K562 (cell line): ENCODE measurements around the gene STK31. TPM values are rescaled to one million over a fixed set of nuclear protein-coding genes. Genes with fewer than 3 reads are reported as not detected.

ENCODE experiments used
- BACH1 ChIP-seq: fragments of 200-800 bp; sonication (Bioruptor generic); IDR thresholded peaks from 2 replicates; pipeline ENCODE4 v1.6.1; 2016; ENCODE audit warnings: missing genetic modification characterization, missing compliant biosample characterization
- CBFA2T2 ChIP-seq: fragments of 450-650 bp; conservative IDR thresholded peaks from 2 replicates; pipeline ENCODE4 v1.6.1; 2017; ENCODE audit warnings: mild to moderate bottlenecking
- CC2D1A ChIP-seq: fragments of 450-650 bp; IDR thresholded peaks from 2 replicates; pipeline ENCODE4 v1.6.1; 2017; ENCODE audit warnings: mild to moderate bottlenecking
- CREM ChIP-seq: IDR thresholded peaks from 2 replicates; pipeline ENCODE4 v1.6.1; 2014; ENCODE audit warnings: antibody characterized with exemption, low read depth
- CTCF ChIP-seq, 3 experiments: IDR thresholded peaks in 2 of 3; conservative IDR thresholded peaks in 1 of 3; 2 replicates each; pipeline ENCODE4 v1.5.1; 2011 to 2012; ENCODE audit warnings: low read length in 3 of 3, mild to moderate bottlenecking in 3 of 3, control low read depth in 2 of 3, improper control_type of control experiment in 1 of 3, inconsistent platforms in 1 of 3, low read depth in 1 of 3, mixed read lengths in 1 of 3, moderate library complexity in 1 of 3; ENCODE audit not compliant: insufficient read depth in 2 of 3
- EGR1 ChIP-seq: fragments of 450-650 bp; conservative IDR thresholded peaks from 2 replicates; pipeline ENCODE4 v1.6.1; 2017; ENCODE audit warnings: mild to moderate bottlenecking
- ELF1 ChIP-seq: fragments of 200-800 bp; sonication (Bioruptor generic); IDR thresholded peaks from 2 replicates; pipeline ENCODE4 v1.6.1; 2016; ENCODE audit warnings: missing genetic modification characterization, missing compliant biosample characterization
- EP400 ChIP-seq: fragments of 450-650 bp; IDR thresholded peaks from 2 replicates; pipeline ENCODE4 v1.6.1; 2017; ENCODE audit warnings: antibody characterized with exemption, mild to moderate bottlenecking, moderate library complexity
- FOS ChIP-seq: IDR thresholded peaks from 3 replicates; pipeline ENCODE4 v1.6.1; 2011; ENCODE audit not compliant: insufficient read length; ENCODE audit errors: extremely low read depth
- FOXA3 ChIP-seq, 2 experiments: fragments of 450-650 bp in 1 of 2; sonication (generic) in 1 of 2; formaldehyde crosslinking; IDR thresholded peaks in 1 of 2; conservative IDR thresholded peaks in 1 of 2; 2 replicates each; pipeline versions ENCODE4 v1.4.0 to v1.8.0; 2020 to 2022; ENCODE audit warnings: mild to moderate bottlenecking in 2 of 2, missing genetic modification reagents in 1 of 2
- IRF1 ChIP-seq: sonication (generic); formaldehyde crosslinking; IDR thresholded peaks from 2 replicates; pipeline ENCODE4 v1.8.0; 2022; ENCODE audit warnings: missing genetic modification reagents, mild to moderate bottlenecking, borderline replicate concordance
- KLF16 ChIP-seq: IDR thresholded peaks from 2 replicates; pipeline ENCODE4 v1.6.1; 2016; ENCODE audit warnings: antibody characterized with exemption
- MAZ ChIP-seq, 2 experiments: fragments of 450-650 bp in 1 of 2; sonication (generic) in 1 of 2; formaldehyde crosslinking; IDR thresholded peaks in 1 of 2; conservative IDR thresholded peaks in 1 of 2; 2 replicates each; pipeline versions ENCODE4 v1.4.0 to v1.5.0; 2020; ENCODE audit warnings: mild to moderate bottlenecking in 1 of 2, missing genetic modification reagents in 1 of 2
- MIER1 ChIP-seq: fragments of 450-650 bp; IDR thresholded peaks from 2 replicates; pipeline ENCODE4 v1.6.1; 2016; ENCODE audit warnings: antibody characterized with exemption, mild to moderate bottlenecking, low read depth
- PCBP2 ChIP-seq: fragments of 200-400 bp; formaldehyde crosslinking; IDR thresholded peaks from 2 replicates; pipeline ENCODE4 v1.6.1; 2018; ENCODE audit warnings: low read length, low read depth, mild to moderate bottlenecking, moderate library complexity; ENCODE audit not compliant: poor library complexity, severe bottlenecking
- RCOR1 ChIP-seq, 2 experiments: IDR thresholded peaks; 2 replicates each; pipeline ENCODE4 v1.6.1; 2012; ENCODE audit warnings: low read depth in 2 of 2, low read length in 2 of 2, borderline replicate concordance in 1 of 2, improper control_type of control experiment in 1 of 2
- SETDB1 ChIP-seq: IDR thresholded peaks from one replicate; pipeline ENCODE4 v1.6.1; 2012; ENCODE audit warnings: low read length, control low read depth, inconsistent platforms
- SRSF9 ChIP-seq: fragments of 200-400 bp; formaldehyde crosslinking; IDR thresholded peaks from 2 replicates; pipeline ENCODE4 v1.6.1; 2017; ENCODE audit warnings: low read depth, low read length, borderline replicate concordance
- STAG1 ChIP-seq: sonication (generic); formaldehyde crosslinking; IDR thresholded peaks from 2 replicates; pipeline ENCODE4 v1.5.0; 2020; ENCODE audit warnings: missing genetic modification reagents, borderline replicate concordance
- TCF7 ChIP-seq: sonication (generic); IDR thresholded peaks from 2 replicates; pipeline ENCODE4 v1.6.1; 2016; ENCODE audit warnings: antibody characterized with exemption, borderline replicate concordance
- ZNF384 ChIP-seq: IDR thresholded peaks from 2 replicates; pipeline ENCODE4 v1.6.1; 2012; ENCODE audit warnings: low read depth, low read length, improper control_type of control experiment
- polyA plus RNA-seq, 8 experiments: library from polyadenylated mRNA; depleted of rRNA in 4 of 8; stranded (reverse) in 5 of 8; unstranded in 3 of 8; fragments of >200 nt; fragmentation: Nextera tagmentation in 2 of 8; fragmentation: Illumina TruSeq in 1 of 8; extraction: Ambion mirVana in 2 of 8; extraction: Trizol in 1 of 8; gene quantifications; 2 replicates each; pipeline versions ENCODE4 v1.2.1 to v1.2.3, GENCODE V29; 2011 to 2014; ENCODE audit warnings: inconsistent platforms in 1 of 8, missing spikeins in 1 of 8
- total RNA-seq, 7 experiments: library from RNA; depleted of rRNA in 6 of 7; stranded (reverse); fragments of >200 nt in 6 of 7; fragmentation: Illumina TruSeq in 2 of 7; extraction: Trizol in 2 of 7; gene quantifications; 2 replicates each; pipeline versions ENCODE4 v1.2.1 to v1.2.3, GENCODE V29; 2011 to 2021; ENCODE audit warnings: low replicate concordance in 1 of 7
- TF ChIP-seq, protein P1 (sequence below): fragments of 250-450 bp; sonication (Bioruptor Pico); IDR thresholded peaks from 2 replicates; pipeline ENCODE4 v1.8.0; 2021; ENCODE audit warnings: moderate library complexity, mild to moderate bottlenecking, inconsistent platforms
- TF ChIP-seq, protein P2 (sequence below): sonication (generic); formaldehyde crosslinking; IDR thresholded peaks from 2 replicates; pipeline ENCODE4 v1.8.0; 2023; ENCODE audit warnings: mild to moderate bottlenecking, missing genetic modification reagents

STK31 gene
- total and polyA plus RNA-seq, 9 of the 15 experiments (the other 6 are each of a cell fraction or from before 2014, with no cell fraction given) = 0.09 to 1.2 (median 0.26) TPM

DNA sequence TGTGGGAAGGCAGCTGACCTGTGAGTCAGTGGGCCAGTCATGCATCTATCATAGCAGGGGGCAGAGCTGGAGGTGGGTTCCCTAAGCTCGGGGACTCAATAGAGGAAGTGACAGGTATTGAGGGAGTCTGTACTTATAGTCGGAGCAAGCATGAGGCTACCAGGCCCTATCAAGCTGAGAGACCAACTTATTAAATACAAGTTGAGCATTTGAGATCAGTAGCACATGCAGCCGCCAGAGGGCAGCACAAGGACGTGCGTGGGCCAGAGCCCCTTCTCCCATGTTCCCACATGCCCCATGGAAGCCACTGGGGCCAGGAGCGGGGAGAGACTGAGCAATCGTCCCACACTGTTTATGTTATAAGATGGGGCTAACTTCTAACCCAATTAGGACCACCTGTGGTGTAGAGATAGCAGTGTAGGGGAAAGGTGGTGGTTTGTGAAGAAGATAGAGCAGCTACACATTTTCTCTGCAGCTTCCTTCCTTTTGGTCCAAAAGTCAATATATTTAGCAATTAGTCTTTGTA, 13.0 kb upstream of the STK31 start (continued):
- TF ChIP-seq ZNF384 (0 out of 2 replicates have a peak, but pooled peaks have one; percentile 25), RCOR1 (IDR thresholded peaks at IDR 0.05; ENCODE audit: borderline replicate concordance in 1 of 2, low read depth in 2 of 2, low read length in 2 of 2) (peak in 1 of 2 experiments; percentile 19; a peak in 1 of 4 replicates), CREM (0 out of 2 replicates have a peak, but pooled peaks have one; percentile 31), CC2D1A (peak; percentile 73; the same call in 1 of the 2 replicates), FOS (no peak), IRF1 (CRISPR knock-in tag) (no peak), BACH1 (no peak), MAZ (CRISPR knock-in tag; conservative IDR thresholded peaks at IDR 0.05 in 1 of 2, IDR thresholded peaks at IDR 0.05 in 1 of 2) (peak; percentile 36 to 62; a peak in 2 of 4 replicates), FOXA3 (CRISPR knock-in tag; conservative IDR thresholded peaks at IDR 0.05 in 1 of 2, IDR thresholded peaks at IDR 0.05 in 1 of 2) (no peak), SRSF9 (no peak), CBFA2T2 (0 out of 2 replicates have a peak, but pooled peaks have one; percentile 4), TCF7 (no peak), MIER1 (no peak), CTCF (IDR thresholded peaks at IDR 0.05 in 2 of 3, conservative IDR thresholded peaks at IDR 0.05 in 1 of 3; ENCODE audit: insufficient read depth in 2 of 3, low read depth in 1 of 3, low read length in 3 of 3) (peak; percentile 86 to 93 (median 93)), STAG1 (CRISPR knock-in tag) (peak; percentile 64; the same call in 1 of the 2 replicates), KLF16 (peak; percentile 52), EP400 (no peak), EGR1 (peak; percentile 61), ELF1 (tag) (no peak), PCBP2 (no peak), SETDB1 (no peak)
- TF ChIP-seq, protein P1, sequence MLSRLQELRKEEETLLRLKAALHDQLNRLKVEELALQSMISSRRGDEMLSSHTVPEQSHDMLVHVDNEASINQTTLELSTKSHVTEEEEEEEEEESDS (CRISPR knock-in tag) = no peak
- TF ChIP-seq, protein P2, sequence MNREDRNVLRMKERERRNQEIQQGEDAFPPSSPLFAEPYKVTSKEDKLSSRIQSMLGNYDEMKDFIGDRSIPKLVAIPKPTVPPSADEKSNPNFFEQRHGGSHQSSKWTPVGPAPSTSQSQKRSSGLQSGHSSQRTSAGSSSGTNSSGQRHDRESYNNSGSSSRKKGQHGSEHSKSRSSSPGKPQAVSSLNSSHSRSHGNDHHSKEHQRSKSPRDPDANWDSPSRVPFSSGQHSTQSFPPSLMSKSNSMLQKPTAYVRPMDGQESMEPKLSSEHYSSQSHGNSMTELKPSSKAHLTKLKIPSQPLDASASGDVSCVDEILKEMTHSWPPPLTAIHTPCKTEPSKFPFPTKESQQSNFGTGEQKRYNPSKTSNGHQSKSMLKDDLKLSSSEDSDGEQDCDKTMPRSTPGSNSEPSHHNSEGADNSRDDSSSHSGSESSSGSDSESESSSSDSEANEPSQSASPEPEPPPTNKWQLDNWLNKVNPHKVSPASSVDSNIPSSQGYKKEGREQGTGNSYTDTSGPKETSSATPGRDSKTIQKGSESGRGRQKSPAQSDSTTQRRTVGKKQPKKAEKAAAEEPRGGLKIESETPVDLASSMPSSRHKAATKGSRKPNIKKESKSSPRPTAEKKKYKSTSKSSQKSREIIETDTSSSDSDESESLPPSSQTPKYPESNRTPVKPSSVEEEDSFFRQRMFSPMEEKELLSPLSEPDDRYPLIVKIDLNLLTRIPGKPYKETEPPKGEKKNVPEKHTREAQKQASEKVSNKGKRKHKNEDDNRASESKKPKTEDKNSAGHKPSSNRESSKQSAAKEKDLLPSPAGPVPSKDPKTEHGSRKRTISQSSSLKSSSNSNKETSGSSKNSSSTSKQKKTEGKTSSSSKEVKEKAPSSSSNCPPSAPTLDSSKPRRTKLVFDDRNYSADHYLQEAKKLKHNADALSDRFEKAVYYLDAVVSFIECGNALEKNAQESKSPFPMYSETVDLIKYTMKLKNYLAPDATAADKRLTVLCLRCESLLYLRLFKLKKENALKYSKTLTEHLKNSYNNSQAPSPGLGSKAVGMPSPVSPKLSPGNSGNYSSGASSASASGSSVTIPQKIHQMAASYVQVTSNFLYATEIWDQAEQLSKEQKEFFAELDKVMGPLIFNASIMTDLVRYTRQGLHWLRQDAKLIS (CRISPR knock-in tag) = no peak
